HepG2 (cell line): ENCODE results near the gene PSMC2. TPM values are rescaled to one million over a fixed set of nuclear protein-coding genes. Genes with fewer than 3 reads are reported as not detected.

Source experiments
- CCDC6 ChIP-seq: sonication (generic); formaldehyde crosslinking; IDR thresholded peaks from 2 replicates; pipeline ENCODE4 v1.8.1; 2022; ENCODE audit warnings: mild to moderate bottlenecking, missing genetic modification reagents, moderate library complexity
- CREM ChIP-seq, 2 experiments: sonication (generic) in 1 of 2; formaldehyde crosslinking in 1 of 2; IDR thresholded peaks; 2 replicates each; pipeline versions ENCODE4 v1.4.0 to v1.6.1; 2016 to 2020; ENCODE audit warnings: antibody characterized with exemption in 1 of 2, mild to moderate bottlenecking in 1 of 2, missing genetic modification reagents in 1 of 2
- CSRNP2 ChIP-seq: sonication (generic); formaldehyde crosslinking; conservative IDR thresholded peaks from 2 replicates; pipeline ENCODE4 v1.8.0; 2022; ENCODE audit warnings: low read depth, missing genetic modification reagents
- FLYWCH1 ChIP-seq: sonication (generic); formaldehyde crosslinking; IDR thresholded peaks from 2 replicates; pipeline ENCODE4 v1.8.1; 2023; ENCODE audit warnings: mild to moderate bottlenecking, missing genetic modification reagents
- KLF13 ChIP-seq: sonication (generic); formaldehyde crosslinking; IDR thresholded peaks from 2 replicates; pipeline ENCODE4 v1.4.0; 2020; ENCODE audit warnings: mild to moderate bottlenecking, missing genetic modification reagents
- MIER2 ChIP-seq: IDR thresholded peaks from 2 replicates; pipeline ENCODE4 v1.6.1; 2016; ENCODE audit warnings: missing biosample characterization, missing genetic modification reagents
- MTA3 ChIP-seq: sonication (generic); formaldehyde crosslinking; IDR thresholded peaks from 2 replicates; pipeline ENCODE4 v1.4.0; 2020; ENCODE audit warnings: missing genetic modification reagents
- MXD4 ChIP-seq: IDR thresholded peaks from 2 replicates; pipeline ENCODE4 v1.6.1; 2016; ENCODE audit warnings: mild to moderate bottlenecking, missing biosample characterization, missing genetic modification reagents
- PCBP1 ChIP-seq: fragments of 200-400 bp; formaldehyde crosslinking; IDR thresholded peaks from 2 replicates; pipeline ENCODE4 v1.6.1; 2017; ENCODE audit warnings: mild to moderate bottlenecking, low read depth, low read length, borderline replicate concordance
- SKIL ChIP-seq: sonication (generic); formaldehyde crosslinking; IDR thresholded peaks from 2 replicates; pipeline ENCODE4 v1.8.0; 2022; ENCODE audit warnings: missing genetic modification reagents, mild to moderate bottlenecking, moderate library complexity, borderline replicate concordance
- TBL1XR1 ChIP-seq: fragments of 150-350 bp; IDR thresholded peaks from 2 replicates; pipeline ENCODE4 v1.6.1; 2014; ENCODE audit warnings: borderline replicate concordance, low read length; ENCODE audit not compliant: partially characterized antibody
- ZIK1 ChIP-seq: sonication (generic); formaldehyde crosslinking; IDR thresholded peaks from 2 replicates; pipeline ENCODE4 v1.5.0; 2020; ENCODE audit warnings: mild to moderate bottlenecking, low read depth, missing genetic modification reagents, borderline replicate concordance
- ZNF317 ChIP-seq: sonication (generic); formaldehyde crosslinking; IDR thresholded peaks from 2 replicates; pipeline ENCODE4 v1.5.0; 2020; ENCODE audit warnings: mild to moderate bottlenecking, missing genetic modification reagents
- ZNF382 ChIP-seq: sonication (generic); formaldehyde crosslinking; IDR thresholded peaks from 2 replicates; pipeline ENCODE4 v1.5.0; 2020; ENCODE audit warnings: missing genetic modification reagents, mild to moderate bottlenecking, borderline replicate concordance
- polyA plus RNA-seq, 8 experiments: library from polyadenylated mRNA; depleted of rRNA in 3 of 8; stranded (reverse) in 7 of 8; unstranded in 1 of 8; fragments of >200 nt; fragmentation: Illumina TruSeq in 4 of 8; extraction: Trizol in 4 of 8; gene quantifications; 2 replicates each; pipeline versions ENCODE4 v1.2.1 to v1.2.3, GENCODE V29; 2011 to 2016; ENCODE audit warnings: low read depth in 4 of 8, missing spikeins in 1 of 8, mixed read lengths in 1 of 8; ENCODE audit not compliant: insufficient read depth in 1 of 8
- total RNA-seq, 5 experiments: library from RNA; depleted of rRNA; stranded (reverse); fragments of >200 nt; fragmentation: Illumina TruSeq; extraction: Trizol; gene quantifications; 2 replicates each; pipeline ENCODE4 v1.2.3, GENCODE V29; 2016; ENCODE audit warnings: low read depth in 1 of 5
- TF ChIP-seq, protein P1 (sequence below): sonication (generic); formaldehyde crosslinking; IDR thresholded peaks from 2 replicates; pipeline ENCODE4 v1.4.0; 2020; ENCODE audit warnings: missing genetic modification reagents, mild to moderate bottlenecking, borderline replicate concordance
- TF ChIP-seq, protein P2 (sequence below): sonication (generic); formaldehyde crosslinking; IDR thresholded peaks from 2 replicates; pipeline ENCODE4 v1.8.1; 2023; ENCODE audit warnings: mild to moderate bottlenecking, missing genetic modification reagents

The PSMC2 gene
- total and polyA plus RNA-seq, 2 of the 13 experiments (the other 11 are each of a cell fraction or from before 2014, with no cell fraction given), result 89.9 to 181 TPM

DNA sequence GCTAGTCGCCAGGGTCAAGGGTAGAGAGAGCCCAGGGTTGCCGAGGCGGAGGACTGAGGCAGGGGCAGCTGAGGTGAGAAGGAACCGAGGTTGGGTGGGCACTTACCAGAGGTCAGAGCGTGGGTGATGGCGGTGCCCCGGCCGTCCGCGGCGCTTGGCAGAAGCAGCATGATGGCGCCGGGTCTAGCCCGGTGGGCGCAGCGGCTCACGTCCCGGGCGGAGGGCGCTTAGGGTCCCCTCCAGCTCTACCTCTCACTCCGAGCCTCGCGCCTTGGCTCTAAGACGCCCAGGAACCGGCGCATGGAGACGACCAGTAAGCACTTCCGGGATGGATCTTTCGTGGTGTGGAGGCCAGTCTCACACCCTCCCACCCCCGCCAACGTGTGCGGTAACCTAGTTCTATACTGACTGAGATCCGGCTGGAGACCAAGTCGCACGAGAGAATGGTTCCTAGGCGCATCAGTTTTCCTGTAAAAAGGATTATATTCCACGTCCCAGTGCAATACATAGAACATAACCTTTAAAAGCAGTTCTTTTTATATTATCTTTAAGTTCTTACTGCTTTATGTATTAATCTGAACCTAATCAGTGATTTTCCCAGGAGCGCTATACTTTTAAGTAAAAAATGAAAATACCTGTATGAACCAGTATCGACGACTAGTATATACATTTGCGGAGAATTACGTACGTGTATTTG, 2.8 kb upstream of the PSMC2 start, which contains the start of gene DNAJC2 (continued):
- TF ChIP-seq, protein P1, sequence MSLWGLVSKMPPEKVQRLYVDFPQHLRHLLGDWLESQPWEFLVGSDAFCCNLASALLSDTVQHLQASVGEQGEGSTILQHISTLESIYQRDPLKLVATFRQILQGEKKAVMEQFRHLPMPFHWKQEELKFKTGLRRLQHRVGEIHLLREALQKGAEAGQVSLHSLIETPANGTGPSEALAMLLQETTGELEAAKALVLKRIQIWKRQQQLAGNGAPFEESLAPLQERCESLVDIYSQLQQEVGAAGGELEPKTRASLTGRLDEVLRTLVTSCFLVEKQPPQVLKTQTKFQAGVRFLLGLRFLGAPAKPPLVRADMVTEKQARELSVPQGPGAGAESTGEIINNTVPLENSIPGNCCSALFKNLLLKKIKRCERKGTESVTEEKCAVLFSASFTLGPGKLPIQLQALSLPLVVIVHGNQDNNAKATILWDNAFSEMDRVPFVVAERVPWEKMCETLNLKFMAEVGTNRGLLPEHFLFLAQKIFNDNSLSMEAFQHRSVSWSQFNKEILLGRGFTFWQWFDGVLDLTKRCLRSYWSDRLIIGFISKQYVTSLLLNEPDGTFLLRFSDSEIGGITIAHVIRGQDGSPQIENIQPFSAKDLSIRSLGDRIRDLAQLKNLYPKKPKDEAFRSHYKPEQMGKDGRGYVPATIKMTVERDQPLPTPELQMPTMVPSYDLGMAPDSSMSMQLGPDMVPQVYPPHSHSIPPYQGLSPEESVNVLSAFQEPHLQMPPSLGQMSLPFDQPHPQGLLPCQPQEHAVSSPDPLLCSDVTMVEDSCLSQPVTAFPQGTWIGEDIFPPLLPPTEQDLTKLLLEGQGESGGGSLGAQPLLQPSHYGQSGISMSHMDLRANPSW, result no peak
- no peak; the same call in 1 of the 2 replicates for TF ChIP-seq CCDC6 (CRISPR knock-in tag)
- no peak for TF ChIP-seq PCBP1
- no peak for TF ChIP-seq ZNF317 (CRISPR knock-in tag)
- TF ChIP-seq MXD4, result peak; percentile 95
- TF ChIP-seq SKIL (CRISPR knock-in tag), result no peak
- TF ChIP-seq ZIK1, result peak; percentile 91
- TF ChIP-seq CREM (IDR thresholded peaks at IDR 0.05), result peak; percentile 82
- TF ChIP-seq CREM (CRISPR knock-in tag; IDR thresholded peaks at IDR 0.05), result no peak
- TF ChIP-seq MIER2, result peak; percentile 58; the same call in 1 of the 2 replicates
- TF ChIP-seq FLYWCH1 (CRISPR knock-in tag), result 0 out of 2 replicates have a peak, but pooled peaks have one; percentile 26
- no peak for TF ChIP-seq MTA3 (CRISPR knock-in tag)
- no peak for TF ChIP-seq CSRNP2 (CRISPR knock-in tag)
- TF ChIP-seq TBL1XR1, result peak; percentile 39
- no peak for TF ChIP-seq ZNF382 (CRISPR knock-in tag)
- TF ChIP-seq, protein P2, sequence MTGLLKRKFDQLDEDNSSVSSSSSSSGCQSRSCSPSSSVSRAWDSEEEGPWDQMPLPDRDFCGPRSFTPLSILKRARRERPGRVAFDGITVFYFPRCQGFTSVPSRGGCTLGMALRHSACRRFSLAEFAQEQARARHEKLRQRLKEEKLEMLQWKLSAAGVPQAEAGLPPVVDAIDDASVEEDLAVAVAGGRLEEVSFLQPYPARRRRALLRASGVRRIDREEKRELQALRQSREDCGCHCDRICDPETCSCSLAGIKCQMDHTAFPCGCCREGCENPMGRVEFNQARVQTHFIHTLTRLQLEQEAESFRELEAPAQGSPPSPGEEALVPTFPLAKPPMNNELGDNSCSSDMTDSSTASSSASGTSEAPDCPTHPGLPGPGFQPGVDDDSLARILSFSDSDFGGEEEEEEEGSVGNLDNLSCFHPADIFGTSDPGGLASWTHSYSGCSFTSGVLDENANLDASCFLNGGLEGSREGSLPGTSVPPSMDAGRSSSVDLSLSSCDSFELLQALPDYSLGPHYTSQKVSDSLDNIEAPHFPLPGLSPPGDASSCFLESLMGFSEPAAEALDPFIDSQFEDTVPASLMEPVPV, result 0 out of 2 replicates have a peak, but pooled peaks have one; percentile 78
- no peak for TF ChIP-seq KLF13
